A673 (cell line): ENCODE measurements around the gene ATAD3C.
"Not testable (repeated sequence)": the region's sequence is repeated elsewhere in the genome, so short reads cannot be mapped to it uniquely, and the experiment has no call there.

Experiments used
- CTCF ChIP-seq: fragments of 300-800, 200-600 bp; sonication (generic); conservative IDR thresholded peaks from 2 replicates; pipeline ENCODE4 v1.5.1; 2017; ENCODE audit warnings: low read depth, mild to moderate bottlenecking, antibody characterized with exemption, low read length, moderate library complexity, mixed read lengths
- EZH2 ChIP-seq: fragments of 200-600 bp; sonication (generic); IDR thresholded peaks from 2 replicates; pipeline ENCODE4 v1.6.1; 2017; ENCODE audit warnings: borderline replicate concordance, low read depth, mild to moderate bottlenecking, mixed read lengths, antibody characterized with exemption, low read length; ENCODE audit not compliant: poor library complexity, severe bottlenecking

GRCh38 chr1:1417825-1418463 is 31.5 kb upstream of the ATAD3C start:
- not testable (repeated sequence) for TF ChIP-seq CTCF, EZH2
